H9 (cell line): ENCODE data around the gene SPAG6. TPM values are rescaled to one million over a fixed set of nuclear protein-coding genes. Genes with fewer than 3 reads are reported as not detected.

Experiments
- DNase-seq: peaks from one replicate; pipeline ENCODE4 v3.0.0-alpha.2; 2017
- H2AFZ ChIP-seq: one replicate; pipeline ENCODE4 v1.6.1; 2013; ENCODE audit warnings: mild to moderate bottlenecking, low read length, control low read depth, moderate library complexity
- H2AK5ac ChIP-seq: 2 replicates; pipeline ENCODE4 v1.6.1; 2013; ENCODE audit warnings: low read length, control low read depth, mixed read lengths; ENCODE audit not compliant: insufficient read length
- H2BK120ac ChIP-seq: one replicate; pipeline ENCODE4 v1.6.1; 2013; ENCODE audit warnings: low read depth, mild to moderate bottlenecking, low read length, control low read depth, inconsistent platforms; ENCODE audit not compliant: poor library complexity, severe bottlenecking
- H2BK12ac ChIP-seq: 2 replicates; pipeline ENCODE4 v1.6.1; 2013; ENCODE audit warnings: low read length, control low read depth, mixed read lengths, low read depth; ENCODE audit not compliant: insufficient read length
- H2BK15ac ChIP-seq: 2 replicates; pipeline ENCODE4 v1.6.1; 2013; ENCODE audit warnings: low read depth, low read length, control low read depth
- H2BK20ac ChIP-seq: one replicate; pipeline ENCODE4 v1.6.1; 2013; ENCODE audit warnings: low read depth, mild to moderate bottlenecking, low read length, control low read depth, inconsistent platforms; ENCODE audit not compliant: poor library complexity, severe bottlenecking
- H2BK5ac ChIP-seq: 2 replicates; pipeline ENCODE4 v1.6.1; 2013; ENCODE audit warnings: low read length, control low read depth, mixed read lengths; ENCODE audit not compliant: insufficient read length
- H3K14ac ChIP-seq: 2 replicates; pipeline ENCODE4 v1.6.1; 2013; ENCODE audit warnings: low read length, control low read depth; ENCODE audit not compliant: insufficient read depth
- H3K18ac ChIP-seq: 2 replicates; pipeline ENCODE4 v1.6.1; 2013; ENCODE audit warnings: low read depth, mild to moderate bottlenecking, mixed read lengths, low read length, control low read depth; ENCODE audit not compliant: insufficient read length
- H3K23ac ChIP-seq: 2 replicates; pipeline ENCODE4 v1.6.1; 2013; ENCODE audit warnings: low read length, control low read depth, mixed read lengths, low read depth; ENCODE audit not compliant: insufficient read length
- H3K23me2 ChIP-seq: 2 replicates; pipeline ENCODE4 v1.6.1; 2013; ENCODE audit warnings: low read depth, mild to moderate bottlenecking, mixed read lengths, low read length, control low read depth; ENCODE audit not compliant: insufficient read length, poor library complexity, severe bottlenecking
- H3K27ac ChIP-seq: 2 replicates; pipeline ENCODE4 v1.5.1; 2013; ENCODE audit warnings: low read length, control low read depth, mixed read lengths, low read depth; ENCODE audit not compliant: insufficient read length
- H3K27me3 ChIP-seq: 2 replicates; pipeline ENCODE4 v1.6.1; 2013; ENCODE audit warnings: low read length, control low read depth, inconsistent platforms; ENCODE audit not compliant: insufficient read depth
- H3K4ac ChIP-seq: 2 replicates; pipeline ENCODE4 v1.6.1; 2013; ENCODE audit warnings: low read depth, mild to moderate bottlenecking, control low read depth, inconsistent platforms, low read length, moderate library complexity
- H3K4me1 ChIP-seq: 2 replicates; pipeline ENCODE4 v1.6.1; 2013; ENCODE audit warnings: low read length, control low read depth, inconsistent platforms; ENCODE audit not compliant: insufficient read depth
- H3K4me2 ChIP-seq: 2 replicates; pipeline ENCODE4 v1.6.1; 2013; ENCODE audit warnings: low read length, control low read depth, mixed read lengths; ENCODE audit not compliant: insufficient read length, insufficient read depth
- H3K56ac ChIP-seq: 2 replicates; pipeline ENCODE4 v1.6.1; 2013; ENCODE audit warnings: low read depth, mild to moderate bottlenecking, mixed read lengths, low read length, control low read depth; ENCODE audit not compliant: insufficient read length
- H3K79me1 ChIP-seq: 2 replicates; pipeline ENCODE4 v1.6.1; 2013; ENCODE audit warnings: low read depth, mild to moderate bottlenecking, moderate library complexity, low read length, control low read depth, inconsistent platforms; ENCODE audit not compliant: insufficient read depth, poor library complexity, severe bottlenecking
- H3K79me2 ChIP-seq: 2 replicates; pipeline ENCODE4 v1.6.1; 2013; ENCODE audit warnings: low read length, control low read depth, inconsistent platforms; ENCODE audit not compliant: insufficient read depth
- H3K9ac ChIP-seq: 2 replicates; pipeline ENCODE4 v1.6.1; 2013; ENCODE audit warnings: low read length, control low read depth, mixed read lengths; ENCODE audit not compliant: insufficient read length; ENCODE audit errors: extremely low read depth
- H3K9me3 ChIP-seq: one replicate; pipeline ENCODE4 v1.6.1; 2013; ENCODE audit warnings: low read depth, low read length, inconsistent platforms; ENCODE audit not compliant: control insufficient read depth
- H3T11ph ChIP-seq: one replicate; pipeline ENCODE4 v1.6.1; 2013; ENCODE audit warnings: mild to moderate bottlenecking, low read length, control low read depth, inconsistent platforms
- H4K20me1 ChIP-seq: one replicate; pipeline ENCODE4 v1.6.1; 2013; ENCODE audit not compliant: control insufficient read depth, insufficient read length, insufficient read depth
- H4K5ac ChIP-seq: 2 replicates; pipeline ENCODE4 v1.6.1; 2013; ENCODE audit warnings: low read depth, mild to moderate bottlenecking, mixed read lengths, low read length, control low read depth; ENCODE audit not compliant: insufficient read length
- H4K8ac ChIP-seq: replicated peaks from 2 replicates; pipeline ENCODE4 v1.6.1; 2013; ENCODE audit warnings: low read length, control low read depth, mixed read lengths, low read depth; ENCODE audit not compliant: insufficient read length
- H4K91ac ChIP-seq: 2 replicates; pipeline ENCODE4 v1.6.1; 2013; ENCODE audit warnings: low read depth, mild to moderate bottlenecking, moderate library complexity, mixed read lengths, low read length, control low read depth; ENCODE audit not compliant: insufficient read length
- H3K27ac Mint-ChIP-seq, 3 experiments: 2 replicates in 2 of 3; 3 replicates in 1 of 3; pipeline ENCODE4 v1.8.0; 2020 to 2021; ENCODE audit warnings: mixed read lengths in 3 of 3, mild to moderate bottlenecking in 1 of 3, moderate library complexity in 1 of 3
- H3K27me3 Mint-ChIP-seq: 2 replicates; pipeline ENCODE4 v1.8.0; 2021; ENCODE audit warnings: low read depth, mild to moderate bottlenecking, moderate library complexity, mixed read lengths
- H3K36me3 Mint-ChIP-seq, 3 experiments: 2 replicates in 2 of 3; 3 replicates in 1 of 3; pipeline ENCODE4 v1.8.0; 2020 to 2021; ENCODE audit warnings: low read depth in 3 of 3, mixed read lengths in 3 of 3; ENCODE audit not compliant: insufficient read depth in 1 of 3
- H3K4me1 Mint-ChIP-seq, 2 experiments: 2 replicates each; pipeline ENCODE4 v1.8.0; 2020; ENCODE audit warnings: mixed read lengths in 2 of 2
- H3K4me3 Mint-ChIP-seq, 2 experiments: 2 replicates in 1 of 2; 3 replicates in 1 of 2; pipeline ENCODE4 v1.8.0; 2020 to 2021; ENCODE audit warnings: mild to moderate bottlenecking in 2 of 2, mixed read lengths in 2 of 2, moderate library complexity in 1 of 2
- H3K9me3 Mint-ChIP-seq, 2 experiments: 2 replicates in 1 of 2; 3 replicates in 1 of 2; pipeline ENCODE4 v1.8.0; 2020; ENCODE audit warnings: mild to moderate bottlenecking in 2 of 2, mixed read lengths in 2 of 2, moderate library complexity in 1 of 2
- CTCF ChIP-seq: fragments of 200-600 bp; sonication (generic); conservative IDR thresholded peaks from 3 replicates; pipeline ENCODE4 v1.8.0; 2021; ENCODE audit warnings: antibody characterized with exemption, mild to moderate bottlenecking
- WGBS: extraction: QIAGEN DNeasy Blood & Tissue Kit; methylation state at CpG from one replicate; pipeline ENCODE4 v1.1.7; 2013; ENCODE audit warnings: missing lambda C conversion rate, low lambda C conversion rate, mixed read lengths; ENCODE audit not compliant: insufficient read length; ENCODE audit errors: extremely low coverage; 5-methylcytosine and 5-hydroxymethylcytosine counted together
- total RNA-seq: library from RNA; stranded (reverse); gene quantifications from 2 replicates; pipeline ENCODE4 v1.2.1, GENCODE V29; 2021

SPAG6 gene
- total RNA-seq, 1 experiment from 2014 or later: 0.24 TPM

GRCh38 chr10:22339761-22340328, 5.5 kb upstream of the SPAG6 start:
- Histone ChIP-seq H4K5ac (no peak overlapping the region), H4K20me1 (no peaks in the 10 kb centered on the region), H3K14ac (no peak overlapping the region), H2BK20ac (no peak overlapping the region), H2AFZ (no peak overlapping the region), H4K91ac (no peak overlapping the region), H3K27ac (no peak overlapping the region), H3K9ac (no peak overlapping the region), H3K27me3 (peaks cover 74% of the 10 kb centered on the region), H3K9me3 (no peaks in the 10 kb centered on the region), H3K56ac (no peak overlapping the region), H3T11ph (no peak overlapping the region), H2BK15ac (no peak overlapping the region), H3K18ac (no peak overlapping the region), H2BK5ac (no peak overlapping the region), H3K79me2 (no peaks in the 10 kb centered on the region), H3K23ac (no peak overlapping the region), H3K4me1 (no peaks in the 10 kb centered on the region), H2BK12ac (no peak overlapping the region), H2AK5ac (no peak overlapping the region), H4K8ac (no peak overlapping the region), H2BK120ac (no peak overlapping the region), H3K23me2 (peaks cover 19% of the 10 kb centered on the region), H3K4me2 (peak overlapping the region; percentile 61), H3K4ac (no peak overlapping the region), H3K79me1 (no peaks in the 10 kb centered on the region)
- DNase-seq: no peak
- no peak for TF ChIP-seq CTCF
- Mint-ChIP-seq H3K4me1 (peaks cover 5 to 14% of the 10 kb centered on the region in 2 experiments), H3K9me3 (peaks cover 0 to 3% of the 10 kb centered on the region in 2 experiments; a peak in 3 of 5 replicates), H3K27ac (no peak overlapping the region), H3K36me3 (no peaks in the 10 kb centered on the region), H3K27me3 (peaks cover 97% of the 10 kb centered on the region), H3K4me3 (peak overlapping the region; percentile 65 to 83)
- no CpG with 5 or more reads among the region's 13 CpGs for WGBS
